Activated effector memory CD4-positive, alpha-beta T cell treated with Interleukin-2 at 50 U/mL for 16 hours (primary cell): Measurements from ENCODE around the gene CAPRIN2.

Experiments used
- DNase-seq: peaks from one replicate; pipeline ENCODE4 v3.0.0-alpha.2; 2020

CAPRIN2 gene

GRCh38 chr12:30754750-30755394 is at the start of gene CAPRIN2:
CAPRIN2 (minus strand) TSS chr12:30754951; CDS start chr12:30753520, 1,431 bp downstream.
- DNase-seq, result peak; percentile 95

GRCh38 chr12:30797689-30798088 is 42.9 kb upstream of the CAPRIN2 start:
- DNase-seq, result no peak

GRCh38 chr12:30796891-30797371 is 42.2 kb upstream of the CAPRIN2 start:
- DNase-seq, result no peak

- no peak for DNase-seq
Measured at GRCh38 chr12:30796313-30796780, 41.6 kb upstream of the CAPRIN2 start.

GRCh38 chr12:30795410-30796312 is 40.9 kb upstream of the CAPRIN2 start:
- DNase-seq, result no peak

- DNase-seq, result no peak
Measured at GRCh38 chr12:30794591-30795409, 40.0 kb upstream of the CAPRIN2 start.

GRCh38 chr12:30794020-30794419 is 39.3 kb upstream of the CAPRIN2 start:
- DNase-seq, result no peak

GRCh38 chr12:30792648-30793499 is 38.1 kb upstream of the CAPRIN2 start:
- no peak for DNase-seq

- DNase-seq, result no peak
Measured at GRCh38 chr12:30792085-30792484, 37.3 kb upstream of the CAPRIN2 start.

- DNase-seq, result no peak
Measured at GRCh38 chr12:30788754-30789153, 34.0 kb upstream of the CAPRIN2 start.

GRCh38 chr12:30785630-30786029 is 30.9 kb upstream of the CAPRIN2 start:
- DNase-seq, result no peak

GRCh38 chr12:30784508-30784907 is 29.8 kb upstream of the CAPRIN2 start:
- no peak for DNase-seq

- no peak for DNase-seq
Measured at GRCh38 chr12:30783946-30784345, 29.2 kb upstream of the CAPRIN2 start.

- no peak for DNase-seq
Measured at GRCh38 chr12:30782316-30783173, 27.8 kb upstream of the CAPRIN2 start.

- no peak for DNase-seq
Measured at GRCh38 chr12:30779578-30779977, 24.8 kb upstream of the CAPRIN2 start.

GRCh38 chr12:30779178-30779577 is 24.4 kb upstream of the CAPRIN2 start:
- DNase-seq, result no peak

- DNase-seq, result no peak
Measured at GRCh38 chr12:30774599-30774998, 19.8 kb upstream of the CAPRIN2 start.

- DNase-seq, result no peak
Measured at GRCh38 chr12:30769802-30770201, 15.1 kb upstream of the CAPRIN2 start.

- no peak for DNase-seq
Measured at GRCh38 chr12:30764251-30764650, 9.5 kb upstream of the CAPRIN2 start.

GRCh38 chr12:30763053-30763452 is 8.3 kb upstream of the CAPRIN2 start:
- DNase-seq, result no peak

GRCh38 chr12:30761730-30762129 is 7.0 kb upstream of the CAPRIN2 start:
- DNase-seq, result no peak
